HG02588 (cell line): ENCODE data around the gene CLIP1.
"Not testable (repeated sequence)": the region's sequence is repeated elsewhere in the genome, so short reads cannot be mapped to it uniquely, and the experiment has no call there.

ENCODE experiments used
- ATAC-seq: cut with Tn5 transposase; IDR thresholded peaks from one replicate; pipeline ENCODE4 v1.9.1; 2021; ENCODE audit warnings: mild to moderate bottlenecking, moderate library complexity; ENCODE audit not compliant: unreplicated experiment

Gene CLIP1

DNA sequence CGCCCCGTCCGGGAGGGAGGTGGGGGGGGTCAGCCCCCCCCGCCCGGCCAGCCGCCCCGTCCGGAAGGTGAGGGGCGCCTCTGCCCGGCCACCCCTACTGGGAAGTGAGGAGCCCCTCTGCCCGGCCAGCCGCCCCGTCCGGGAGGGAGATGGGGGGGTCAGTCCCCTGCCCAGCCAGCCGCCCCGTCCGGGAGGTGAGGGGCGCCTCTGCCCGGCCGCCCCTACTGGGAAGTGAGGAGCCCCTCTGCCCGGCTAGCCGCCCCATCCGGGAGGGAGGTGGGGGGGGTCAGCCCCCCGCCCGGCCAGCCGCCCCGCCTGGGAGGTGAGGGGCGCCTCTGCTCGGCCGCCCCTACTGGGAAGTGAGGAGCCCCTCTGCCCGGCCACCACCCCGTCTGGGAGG is 64.9 kb downstream of the CLIP1 start:
- ATAC-seq = not testable (repeated sequence)

DNA sequence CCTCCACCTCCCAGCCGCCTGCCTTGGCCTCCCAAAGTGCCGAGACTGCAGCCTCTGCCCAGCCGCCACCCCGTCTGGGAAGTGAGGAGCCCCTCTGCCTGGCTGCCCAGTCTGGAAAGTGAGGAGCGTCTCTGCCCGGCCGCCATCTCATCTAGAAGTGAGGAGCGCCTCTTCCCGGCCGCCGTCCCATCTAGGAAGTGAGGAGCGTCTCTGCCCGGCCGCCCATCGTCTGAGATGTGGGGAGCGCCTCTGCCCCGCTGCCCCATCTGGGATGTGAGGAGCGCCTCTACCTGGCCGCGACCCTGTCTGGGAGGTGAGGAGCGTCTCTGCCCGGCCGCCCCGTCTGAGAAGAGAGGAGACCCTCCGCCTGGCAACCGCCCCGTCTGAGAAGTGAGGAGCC is 65.5 kb downstream of the CLIP1 start:
- ATAC-seq = not testable (repeated sequence)

GRCh38 chr12:122356192-122356635 is 66.3 kb downstream of the CLIP1 start:
- ATAC-seq = no peak

DNA sequence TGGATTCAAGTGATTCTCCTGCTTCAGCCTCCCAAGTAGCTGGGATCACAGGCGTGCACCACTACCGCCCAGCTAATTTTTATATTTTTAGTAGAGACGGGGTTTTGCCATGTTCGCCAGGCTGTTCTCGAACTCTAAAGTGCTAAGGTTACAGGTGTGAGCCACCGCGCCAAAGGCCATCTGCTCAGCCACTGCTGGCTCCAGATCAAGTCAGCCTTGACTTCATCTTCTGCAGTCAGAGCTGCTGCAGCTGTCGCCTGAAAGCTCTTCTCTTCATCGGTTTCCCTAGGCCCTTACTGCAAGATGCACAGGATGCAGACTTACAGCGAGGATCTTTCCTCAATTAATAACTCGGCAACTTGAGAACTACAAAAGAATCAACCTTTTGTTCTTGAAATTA is 66.8 kb downstream of the CLIP1 start:
- ATAC-seq = no peak

GRCh38 chr12:122354958-122355641 is 67.4 kb downstream of the CLIP1 start:
- ATAC-seq = no peak

GRCh38 chr12:122352394-122352793 is 70.1 kb downstream of the CLIP1 start:
- ATAC-seq = no peak

GRCh38 chr12:122350141-122350848 is 72.2 kb downstream of the CLIP1 start:
- no peak for ATAC-seq

- no peak for ATAC-seq
Observed at GRCh38 chr12:122349078-122349477, 73.4 kb downstream of the CLIP1 start.

- ATAC-seq = no peak
Observed at GRCh38 chr12:122348505-122348904, 74.0 kb downstream of the CLIP1 start.

DNA sequence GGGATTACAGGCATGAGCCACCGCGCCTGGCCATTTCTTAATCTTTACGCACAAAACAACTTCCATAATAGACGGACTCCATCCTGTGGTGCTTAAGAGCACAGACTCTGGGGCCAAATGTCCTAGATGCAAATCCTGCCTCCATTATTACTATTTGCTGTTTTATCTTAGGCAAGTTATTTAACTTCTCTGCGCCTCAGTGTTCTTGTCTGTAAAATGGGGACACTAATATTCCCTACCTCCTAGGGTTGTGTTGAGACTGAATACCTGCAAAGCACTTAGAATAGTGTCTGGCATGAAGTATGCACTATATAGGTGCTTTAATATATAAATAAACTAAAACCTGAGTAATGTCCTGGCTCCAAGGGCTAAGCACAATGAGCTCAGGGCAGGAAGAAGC is 76.4 kb downstream of the CLIP1 start:
- no peak for ATAC-seq

GRCh38 chr12:122345042-122345441 is 77.4 kb downstream of the CLIP1 start:
- ATAC-seq = no peak

- no peak for ATAC-seq
Observed at GRCh38 chr12:122336015-122336946, 86.2 kb downstream of the CLIP1 start.

DNA sequence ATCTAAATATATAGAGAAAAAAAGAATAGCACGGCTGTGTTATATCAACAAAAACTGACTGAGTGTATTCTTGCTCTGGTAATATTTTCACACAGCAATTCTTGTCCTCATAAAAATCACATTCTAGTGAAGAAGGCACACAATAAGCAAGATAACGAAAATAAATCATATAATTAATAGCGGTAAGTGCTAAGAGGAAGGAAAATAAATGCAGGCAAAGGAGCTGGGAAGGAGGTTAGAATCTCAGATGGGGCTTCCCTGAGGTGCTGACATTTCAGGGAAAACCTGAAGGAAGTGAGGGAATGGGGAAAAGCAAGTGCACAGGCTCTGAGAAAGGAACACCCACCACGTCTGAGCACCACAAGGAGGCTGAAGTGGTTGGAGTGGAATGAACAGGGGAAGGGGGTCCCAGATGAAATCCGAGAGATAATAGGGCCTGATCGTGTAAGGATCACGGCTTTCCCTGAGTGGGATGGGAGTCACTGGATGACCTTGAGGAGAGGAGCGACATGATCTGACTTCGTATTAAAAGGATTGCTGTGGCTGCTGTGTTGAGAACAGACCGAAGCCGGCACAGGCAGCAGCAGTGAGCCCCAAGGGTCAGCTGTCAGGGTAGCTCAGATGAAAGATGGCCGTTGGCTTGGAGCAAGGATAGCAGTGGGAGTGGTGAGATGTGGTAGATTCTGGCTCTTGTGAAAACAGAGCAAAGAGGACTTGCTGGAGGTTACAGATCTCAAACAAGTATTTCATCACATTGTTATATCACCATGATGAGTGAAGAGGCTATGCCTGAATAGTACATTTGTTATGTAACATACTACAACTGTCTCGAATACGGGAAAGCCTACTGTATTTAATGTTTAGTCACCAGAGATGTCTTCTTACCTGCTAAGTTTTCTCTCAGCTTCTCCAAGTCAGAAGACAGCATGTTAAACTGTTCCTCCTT is 89.1 kb downstream of the CLIP1 start:
- no peak for ATAC-seq

GRCh38 chr12:122327494-122328385 is 94.7 kb downstream of the CLIP1 start:
- ATAC-seq = no peak

DNA sequence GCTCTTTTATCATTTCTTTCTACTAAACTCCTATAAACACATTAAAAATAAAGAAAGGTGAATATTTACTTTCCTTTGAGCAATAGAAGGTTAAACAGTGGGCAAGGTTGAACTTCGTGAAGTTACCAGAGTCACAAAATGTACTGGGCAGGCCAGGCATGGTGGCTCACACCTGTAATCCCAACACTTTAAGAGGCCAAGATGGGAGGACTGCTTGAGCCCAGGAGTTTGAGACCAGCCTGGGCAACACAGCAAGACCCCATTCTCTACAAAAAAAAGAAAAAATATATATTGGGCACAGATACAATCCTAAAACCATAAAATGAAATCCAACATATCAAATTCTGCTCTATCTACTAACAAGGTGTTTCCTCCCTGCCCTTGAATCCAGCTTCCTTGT is 95.5 kb downstream of the CLIP1 start:
- no peak for ATAC-seq

- no peak for ATAC-seq
Observed at GRCh38 chr12:122326586-122326985, 95.9 kb downstream of the CLIP1 start.

- no peak for ATAC-seq
Observed at GRCh38 chr12:122323311-122324019, 99.0 kb downstream of the CLIP1 start.

DNA sequence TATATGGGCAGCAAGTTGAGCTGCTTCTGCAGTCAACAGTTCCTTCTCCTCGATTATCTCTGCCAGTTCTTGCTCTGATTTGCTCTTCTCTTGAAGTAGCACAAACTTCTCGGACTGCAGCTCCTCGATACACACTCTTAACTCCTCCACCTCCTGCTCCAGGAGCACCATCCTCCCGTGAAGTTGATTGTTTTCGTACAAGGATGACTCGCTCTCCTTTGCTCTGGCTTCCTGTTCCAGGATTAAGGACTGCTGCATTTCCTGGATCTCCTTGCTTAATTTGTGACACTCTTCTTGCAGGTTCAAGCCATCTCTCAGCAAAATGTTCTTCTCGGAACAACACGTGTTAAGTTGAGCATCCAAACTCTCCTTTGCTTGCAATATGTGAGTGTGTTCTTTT is 100.0 kb downstream of the CLIP1 start:
- no peak for ATAC-seq
